SK-N-DZ (cell line): ENCODE data around the gene LMBRD2. TPM values are rescaled to one million over a fixed set of nuclear protein-coding genes. Genes with fewer than 3 reads are reported as not detected.
"Not testable (repeated sequence)": the region's sequence is repeated elsewhere in the genome, so short reads cannot be mapped to it uniquely, and the experiment has no call there.

Experiments
- DNase-seq: peaks from one replicate; pipeline ENCODE4 v3.0.0-alpha.2; 2015; ENCODE audit warnings: low spot score
- polyA plus RNA-seq, 2 experiments: library from polyadenylated mRNA; depleted of rRNA; stranded (reverse); fragments of >200 nt; gene quantifications; 2 replicates each; pipeline ENCODE4 v1.2.3, GENCODE V29; 2014

The LMBRD2 gene
- polyA plus RNA-seq (2014; cell fraction: cytosol; rRNA removed), result 8.7 and 10.9 TPM in 2 replicates
- 13.7 and 14.1 TPM in 2 replicates for polyA plus RNA-seq (2014; cell fraction: nucleus; rRNA removed)

DNA sequence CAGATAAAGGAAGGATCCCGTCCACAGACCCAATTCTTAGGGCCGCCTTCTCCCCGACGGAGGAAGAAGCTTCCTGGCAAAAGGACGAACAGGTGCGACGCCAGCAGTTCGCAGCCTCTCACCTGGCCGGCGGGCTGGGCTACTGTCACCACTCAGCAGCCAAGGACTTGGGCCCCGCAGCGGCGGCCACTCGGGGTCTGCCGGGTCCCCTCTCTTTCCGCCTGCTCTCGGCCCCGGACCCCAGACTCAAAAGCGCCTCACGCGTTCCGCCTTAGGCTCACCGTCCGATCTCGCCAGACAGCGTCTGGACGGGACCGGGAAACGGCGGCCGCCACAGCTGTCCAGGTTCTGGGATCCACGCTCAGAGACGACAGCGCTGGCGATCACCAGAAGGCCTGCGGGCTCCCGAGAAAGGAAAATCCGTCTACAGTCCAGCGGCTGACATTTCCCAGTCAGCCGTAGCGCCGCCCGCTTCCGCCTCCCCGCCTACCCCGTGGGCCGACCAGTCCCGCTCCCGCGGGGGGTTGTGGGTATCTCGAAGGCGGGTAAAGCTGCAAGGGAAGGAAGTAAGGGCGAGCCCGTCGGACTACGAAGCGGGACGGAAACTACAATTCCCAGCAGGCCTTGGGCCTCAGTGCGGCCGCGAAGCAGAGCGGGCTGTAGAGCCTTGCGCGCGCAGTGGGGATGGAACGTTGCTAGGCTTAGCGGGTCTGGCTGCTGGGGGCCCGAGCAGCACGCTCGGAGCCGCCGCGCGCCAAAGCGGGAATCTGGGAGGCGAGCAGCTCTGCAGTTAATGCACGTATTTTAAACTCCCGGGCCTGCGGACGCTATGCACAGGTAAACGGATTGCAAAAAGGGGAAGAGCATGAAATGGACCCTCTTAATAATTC, at the start of gene LMBRD2, which contains the start of gene SKP2:
LMBRD2 (minus strand) TSS at position 454 of the 890 bp plus-strand sequence. CDS start 8,538 bp downstream, outside the sequence.
SKP2 (plus strand) TSS at position 678 of the 890 bp plus-strand sequence; CDS start at position 830, 152 bp downstream.
- DNase-seq, result peak; percentile 98

DNA sequence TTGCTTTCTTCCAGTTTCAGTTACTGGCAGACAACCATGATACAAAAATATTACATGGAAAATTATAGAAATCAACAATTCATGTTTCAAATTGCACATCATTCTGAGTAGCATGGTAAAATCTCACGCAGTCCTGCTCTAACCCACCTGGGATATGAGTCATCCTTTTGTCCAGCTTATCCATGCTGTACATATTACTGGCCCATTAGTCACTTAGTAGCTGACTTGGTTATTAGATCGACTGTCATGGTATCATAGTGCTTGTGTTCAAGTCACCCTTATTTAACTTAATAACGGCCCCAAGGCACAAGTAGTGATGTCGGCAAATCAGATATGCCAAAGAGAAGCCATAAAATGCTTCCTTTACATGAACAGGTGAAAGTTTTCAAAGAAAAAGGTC, 48.8 kb upstream of the LMBRD2 start:
- DNase-seq, result no peak

DNA sequence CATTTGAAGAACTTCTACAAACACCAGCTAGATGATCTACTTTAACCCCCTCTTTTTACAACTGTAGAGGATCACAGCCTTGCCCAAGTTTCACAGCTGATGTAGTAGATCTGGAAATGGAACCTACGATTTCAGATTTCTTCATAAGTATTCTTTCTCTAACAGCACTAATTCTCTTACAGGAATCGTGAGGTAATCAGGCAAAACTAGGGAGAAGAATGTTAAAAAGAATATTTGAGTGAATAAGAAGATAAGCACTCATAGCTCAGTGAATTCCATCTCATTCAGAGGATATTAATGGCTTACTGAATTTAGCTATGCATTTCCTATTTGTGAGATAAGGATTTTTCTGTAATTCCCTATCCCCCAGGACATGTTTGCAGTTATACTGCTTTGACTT, 47.9 kb upstream of the LMBRD2 start:
- DNase-seq, result no peak

DNA sequence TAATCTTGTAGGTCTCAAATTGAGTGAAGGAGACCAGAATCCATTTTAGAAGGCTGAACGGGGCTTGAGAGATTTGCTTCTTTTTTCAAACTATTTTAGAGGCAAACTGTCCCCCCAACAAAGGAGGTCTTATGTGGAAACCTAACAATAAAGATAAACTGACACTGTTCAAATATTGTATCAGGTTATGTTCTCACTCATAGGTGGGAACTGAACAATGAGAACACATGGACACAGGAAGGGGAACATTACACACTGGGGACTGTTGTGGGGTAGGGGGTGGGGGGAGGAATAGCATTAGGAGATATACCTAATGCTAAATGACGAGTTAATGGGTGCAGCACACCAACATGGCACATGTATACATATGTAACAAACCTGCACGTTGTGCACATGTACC, 47.1 kb upstream of the LMBRD2 start:
- DNase-seq, result not testable (repeated sequence)

DNA sequence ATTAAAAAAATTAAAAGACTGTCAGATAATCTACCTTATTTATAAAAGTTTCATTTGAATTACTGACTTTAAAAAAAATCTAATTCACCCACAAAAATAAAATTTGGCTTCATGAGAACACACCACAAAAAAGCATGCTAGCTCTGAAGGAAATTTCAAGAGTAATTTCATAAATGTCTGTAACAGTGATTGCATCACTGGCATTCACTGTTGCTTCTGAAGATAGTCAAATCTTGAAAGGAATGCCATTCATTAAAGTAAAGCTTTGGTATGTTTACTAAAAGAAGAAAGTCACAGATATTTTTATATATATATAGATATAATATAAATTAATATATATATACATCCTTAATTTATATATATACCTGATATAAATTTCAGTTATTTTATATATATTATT, 46.6 kb upstream of the LMBRD2 start:
- DNase-seq, result no peak

DNA sequence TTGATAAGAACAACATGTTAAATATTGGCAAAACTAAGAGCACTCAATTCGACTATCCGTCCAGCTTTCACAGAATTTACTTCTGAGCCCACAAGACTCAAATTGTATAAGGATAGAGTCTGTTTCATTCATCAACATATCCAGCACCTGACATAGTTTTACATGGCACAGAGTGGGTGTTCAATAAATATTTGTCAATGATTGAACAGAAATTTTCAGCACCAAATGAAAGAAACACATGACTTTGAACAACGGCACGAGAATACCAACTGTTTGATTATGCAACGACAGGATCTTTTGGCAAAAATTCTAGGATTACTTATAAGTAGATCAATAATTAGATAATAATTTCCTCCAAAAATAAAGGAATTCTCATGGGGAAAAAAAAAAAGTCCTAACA, 42.1 kb upstream of the LMBRD2 start:
- DNase-seq, result no peak

DNA sequence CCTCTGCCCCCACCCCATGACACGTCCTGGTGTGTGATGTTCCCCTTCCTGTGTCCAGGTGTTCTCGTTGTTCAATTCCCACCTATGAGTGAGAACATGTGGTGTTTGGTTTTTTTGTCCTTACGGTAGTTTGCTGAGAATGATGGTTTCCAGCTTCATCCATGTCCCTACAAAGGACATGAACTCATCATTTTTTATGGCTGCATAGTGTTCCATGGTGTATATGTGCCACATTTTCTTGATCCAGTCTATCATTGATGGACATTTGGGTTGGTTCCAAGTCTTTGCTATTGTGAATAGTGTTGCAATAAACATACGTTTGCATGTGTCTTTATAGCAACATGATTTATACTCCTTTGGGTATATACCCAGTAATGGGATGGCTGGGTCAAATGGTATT, 32.7 kb upstream of the LMBRD2 start:
- not testable (repeated sequence) for DNase-seq

DNA sequence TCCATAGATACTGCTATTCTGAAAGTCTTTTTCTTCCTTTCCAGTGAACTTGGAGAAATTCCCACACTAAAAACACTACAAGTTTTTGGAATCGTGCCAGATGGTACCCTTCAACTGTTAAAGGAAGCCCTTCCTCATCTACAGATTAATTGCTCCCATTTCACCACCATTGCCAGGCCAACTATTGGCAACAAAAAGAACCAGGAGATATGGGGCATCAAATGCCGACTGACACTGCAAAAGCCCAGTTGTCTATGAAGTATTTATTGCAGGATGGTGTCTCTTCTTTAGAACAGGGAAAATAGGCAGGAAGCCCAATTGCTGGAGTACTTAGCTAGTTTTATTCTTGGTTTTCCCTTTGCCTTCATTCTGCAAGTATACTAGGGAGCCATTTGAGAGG, 30.1 kb upstream of the LMBRD2 start:
- no peak for DNase-seq

DNA sequence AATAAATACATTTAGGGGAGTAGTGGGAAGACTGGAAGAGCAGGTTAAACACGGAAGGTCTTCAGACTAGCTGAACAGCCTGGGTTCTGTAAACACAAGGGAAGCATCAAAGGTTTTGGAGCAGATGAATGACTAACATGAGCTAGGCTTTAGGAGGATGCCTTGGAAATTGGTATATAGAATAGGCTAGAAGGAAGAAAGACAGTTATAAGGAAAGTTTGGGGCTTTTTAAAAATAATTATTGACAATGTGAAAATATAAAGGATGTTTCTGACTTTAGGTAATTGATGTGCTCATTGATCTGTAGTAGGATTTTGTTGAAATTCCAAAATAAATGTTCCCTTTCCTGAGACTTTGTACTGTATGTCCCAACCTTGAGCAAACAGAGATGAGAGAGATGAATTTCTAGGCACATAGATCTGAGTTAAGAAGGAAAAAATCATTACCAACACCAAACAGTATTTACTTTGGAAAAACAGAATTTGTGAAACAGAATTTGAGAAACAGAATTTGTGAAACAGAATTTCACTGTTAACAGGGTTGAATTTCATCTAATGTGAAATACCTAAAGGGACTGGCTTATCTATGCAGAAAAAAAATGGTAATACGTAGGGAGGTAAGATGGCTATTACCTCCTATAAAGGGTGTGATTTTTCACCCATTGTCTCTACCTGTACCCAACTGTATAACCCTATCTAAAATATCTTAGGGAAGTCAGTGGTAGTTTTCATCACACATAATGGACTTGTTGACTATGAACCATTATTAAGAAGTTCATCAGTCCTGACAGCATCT, 29.1 kb upstream of the LMBRD2 start:
- DNase-seq, result no peak

DNA sequence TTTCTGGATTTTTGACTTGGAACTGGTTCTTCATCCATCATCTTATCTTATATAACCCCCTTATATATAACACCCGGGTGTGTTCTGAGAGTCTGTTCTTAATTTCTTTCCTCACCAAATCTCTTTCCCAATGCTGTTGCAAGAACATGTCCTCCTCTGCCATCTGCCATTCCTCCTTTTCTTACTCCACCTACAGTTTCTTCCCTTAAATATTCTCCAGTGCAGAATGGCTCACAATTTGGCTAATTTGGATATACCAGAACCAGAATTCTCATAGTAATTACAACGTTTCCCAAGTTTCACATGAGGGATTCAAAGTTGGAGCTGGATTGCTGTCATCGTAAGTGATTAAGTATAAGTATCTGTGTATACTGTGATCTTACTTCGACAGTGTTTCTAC, 28.3 kb upstream of the LMBRD2 start:
- no peak for DNase-seq

DNA sequence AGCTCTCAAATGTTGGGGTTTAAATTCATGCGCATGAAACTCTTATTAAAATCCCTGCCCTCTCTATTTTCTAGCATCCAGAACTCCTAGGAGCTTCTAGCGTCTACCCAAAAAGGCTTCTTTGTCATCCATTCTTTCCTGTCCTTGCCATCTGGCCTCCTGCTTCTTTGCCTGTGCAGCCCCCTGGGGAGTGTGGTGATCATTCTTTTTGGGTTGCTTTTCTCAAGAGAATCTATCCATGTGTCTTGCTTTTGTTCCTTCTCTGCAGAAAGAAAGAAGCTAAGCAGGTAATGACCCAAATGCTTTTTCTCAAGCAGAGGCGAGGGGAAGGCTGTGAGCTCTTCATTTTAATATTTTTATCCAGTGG, 26.8 kb upstream of the LMBRD2 start:
- no peak for DNase-seq

DNA sequence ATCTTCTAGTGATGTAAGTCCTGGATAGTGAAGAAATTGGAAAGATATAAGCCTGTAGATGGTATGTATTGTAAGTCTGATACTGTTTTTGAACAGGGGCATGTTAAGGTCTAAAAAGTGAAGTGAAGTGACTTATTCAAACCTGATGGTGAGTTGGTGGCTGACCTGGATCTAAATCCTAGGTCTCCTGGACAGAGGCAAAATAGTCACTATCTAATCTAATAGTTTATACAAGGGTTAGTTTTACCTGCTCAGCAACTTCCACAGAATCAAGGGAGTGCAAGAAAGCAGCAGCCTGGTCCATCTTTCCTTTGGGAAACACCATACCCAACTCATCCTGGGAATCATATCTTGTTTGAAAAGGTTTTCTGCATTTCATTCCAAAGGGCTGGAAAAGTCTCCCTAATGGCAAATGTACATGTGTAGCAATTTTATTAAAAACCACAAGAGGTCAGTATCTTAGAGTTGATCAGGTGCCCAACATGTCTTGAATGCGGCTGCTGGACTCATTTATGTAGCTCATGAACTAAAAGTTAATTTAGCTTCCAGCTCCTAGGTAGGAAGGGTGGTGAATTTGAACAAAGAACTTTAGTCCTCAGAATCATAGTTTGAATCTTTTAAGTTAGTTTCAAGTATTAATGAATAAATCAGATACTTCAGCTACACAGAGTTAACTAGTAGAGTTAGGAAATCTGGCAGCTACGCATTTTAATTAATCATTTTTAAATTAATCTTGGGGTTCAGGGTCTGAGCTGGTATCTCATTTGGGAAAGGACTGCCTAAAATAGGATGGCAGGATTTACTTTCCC, 26.2 kb upstream of the LMBRD2 start:
- peak; percentile 21 for DNase-seq

DNA sequence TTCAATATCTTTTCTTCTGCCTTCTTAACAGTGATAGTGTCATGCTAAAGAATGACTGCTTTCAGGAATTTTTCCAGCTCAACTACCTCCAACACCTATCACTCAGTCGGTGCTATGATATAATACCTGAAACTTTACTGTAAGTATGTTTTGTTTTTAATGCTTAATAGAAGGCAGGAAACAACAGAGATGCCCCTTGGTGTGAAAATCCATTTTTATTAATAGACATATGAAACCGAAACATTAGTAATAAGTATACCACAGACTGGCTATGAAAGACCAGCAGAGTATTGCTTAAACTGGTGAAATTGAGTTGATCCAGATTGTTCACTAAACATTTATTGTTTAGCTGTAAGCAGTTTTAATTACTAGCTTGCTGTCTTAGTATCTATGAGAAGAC, 25.5 kb upstream of the LMBRD2 start:
- no peak for DNase-seq

DNA sequence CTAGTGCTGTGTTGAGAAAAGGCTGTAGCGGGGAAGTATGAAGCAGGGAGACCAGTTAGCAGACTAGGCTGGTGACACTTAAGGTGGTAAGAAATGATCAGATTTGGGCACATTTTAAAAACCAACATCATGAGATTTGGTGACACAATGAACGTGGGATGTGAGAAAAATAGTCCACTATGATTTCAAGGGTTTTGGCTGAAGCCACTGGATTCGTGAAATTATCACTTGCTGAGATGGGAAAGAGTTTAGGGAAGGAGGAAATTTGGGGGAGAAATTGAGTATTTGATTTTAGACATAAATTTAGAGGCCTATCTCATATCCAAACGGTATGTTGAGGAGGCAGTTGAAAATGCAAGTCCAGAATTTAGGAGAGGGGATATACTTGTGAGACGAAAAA, 23.4 kb upstream of the LMBRD2 start:
- no peak for DNase-seq

DNA sequence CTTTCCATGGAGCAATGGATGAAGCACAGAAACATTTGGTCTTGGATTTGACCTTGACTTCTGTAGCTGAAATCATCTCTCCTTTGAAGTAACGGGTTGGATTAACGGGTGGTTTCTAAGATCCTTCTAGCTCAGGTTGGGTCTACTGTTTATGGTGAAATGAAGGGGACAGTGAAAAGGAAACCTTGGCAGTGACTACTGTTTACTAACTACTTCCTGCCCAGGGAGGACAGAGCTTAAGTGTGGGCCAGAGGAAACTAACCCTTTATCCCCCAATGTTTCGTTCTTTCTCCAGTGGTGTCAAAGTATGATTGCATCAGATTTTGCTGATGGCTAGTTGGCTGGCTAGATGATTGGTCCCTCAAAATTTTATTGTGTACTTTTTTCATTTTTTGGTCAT, 22.4 kb upstream of the LMBRD2 start:
- no peak for DNase-seq

DNA sequence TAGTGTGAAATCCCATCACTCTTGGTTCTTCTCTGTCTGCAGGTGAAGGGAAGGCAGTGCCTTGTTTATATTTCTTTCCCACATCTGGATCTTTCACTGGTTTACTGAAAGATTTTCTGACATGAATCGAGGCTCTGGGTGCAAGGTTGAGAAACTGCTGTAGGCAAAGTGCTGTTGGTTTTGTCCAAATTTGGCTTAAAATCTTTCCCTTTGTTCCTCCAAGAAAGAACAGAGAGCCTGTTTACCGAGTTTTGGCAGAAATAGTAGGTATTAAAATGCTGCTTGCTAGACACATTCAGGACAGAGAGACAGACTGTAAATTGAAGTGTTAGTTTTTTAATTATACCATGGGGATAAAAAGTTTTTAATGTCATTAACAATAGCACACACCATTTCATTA, 21.7 kb upstream of the LMBRD2 start:
- DNase-seq, result no peak

DNA sequence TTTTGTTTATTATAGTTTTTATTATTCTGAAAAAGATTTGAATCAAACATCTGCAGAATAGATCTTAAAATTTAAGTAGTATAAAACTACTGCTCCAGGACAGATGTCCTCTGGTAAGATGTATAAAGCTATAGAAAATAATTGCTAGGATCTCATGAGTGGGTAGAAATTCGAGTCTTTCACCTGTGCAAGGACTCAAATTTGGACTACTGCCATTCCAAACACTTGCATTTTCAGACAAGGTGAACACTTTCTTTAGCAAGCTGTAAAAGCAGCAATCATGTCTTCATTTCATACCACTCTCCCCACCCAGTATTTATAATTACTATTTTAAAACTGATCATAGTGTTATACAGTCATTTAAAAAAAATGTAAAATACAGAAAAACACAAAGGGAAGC, 20.9 kb upstream of the LMBRD2 start:
- DNase-seq, result no peak

DNA sequence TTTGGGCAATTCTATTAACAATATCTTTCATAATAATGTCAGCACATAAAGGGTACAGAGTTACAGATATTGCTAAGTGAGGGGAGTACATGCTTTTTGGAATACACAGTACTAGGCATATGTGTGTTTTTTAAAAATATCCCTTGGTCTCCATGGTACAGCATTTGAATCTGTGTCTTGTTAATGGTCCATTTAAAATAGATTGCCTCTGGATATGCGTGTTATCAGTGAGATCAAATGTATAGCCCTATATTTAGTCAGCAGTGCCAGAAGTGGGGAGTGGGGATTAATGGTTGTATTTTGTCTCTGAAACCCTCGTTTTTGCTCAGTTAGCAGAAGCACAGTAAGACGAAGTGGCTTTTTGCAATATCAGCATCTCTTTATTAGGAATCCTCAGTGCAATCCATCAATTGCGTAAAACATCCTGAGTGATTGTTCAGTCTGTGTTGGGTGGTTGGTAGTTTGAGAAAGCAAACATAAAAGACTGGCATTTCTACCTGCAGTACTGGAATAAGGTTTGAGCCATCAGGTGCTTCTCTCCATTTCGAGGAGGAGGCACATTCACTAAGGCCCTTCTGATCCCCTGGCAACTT, 19.2 kb upstream of the LMBRD2 start:
- DNase-seq, result no peak

DNA sequence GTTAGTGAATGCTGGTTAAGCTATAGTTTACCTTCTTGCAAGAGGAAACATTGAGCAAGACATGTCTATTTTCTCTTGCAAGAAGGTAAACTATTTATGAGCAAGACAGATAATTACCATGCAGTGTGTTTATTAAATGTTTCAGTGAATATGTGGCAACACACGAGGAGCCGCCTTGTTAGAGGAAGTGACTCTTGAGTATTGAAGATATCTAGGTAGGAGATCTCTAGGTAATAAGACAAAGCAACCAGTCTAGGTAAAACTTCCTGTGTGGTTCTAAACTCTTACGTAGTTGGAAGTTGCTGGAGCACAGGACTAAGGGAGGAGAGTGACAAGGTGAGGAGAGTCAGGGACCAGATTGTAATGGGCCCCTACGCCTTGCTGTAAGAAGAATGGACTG, 17.1 kb upstream of the LMBRD2 start:
- DNase-seq, result no peak

DNA sequence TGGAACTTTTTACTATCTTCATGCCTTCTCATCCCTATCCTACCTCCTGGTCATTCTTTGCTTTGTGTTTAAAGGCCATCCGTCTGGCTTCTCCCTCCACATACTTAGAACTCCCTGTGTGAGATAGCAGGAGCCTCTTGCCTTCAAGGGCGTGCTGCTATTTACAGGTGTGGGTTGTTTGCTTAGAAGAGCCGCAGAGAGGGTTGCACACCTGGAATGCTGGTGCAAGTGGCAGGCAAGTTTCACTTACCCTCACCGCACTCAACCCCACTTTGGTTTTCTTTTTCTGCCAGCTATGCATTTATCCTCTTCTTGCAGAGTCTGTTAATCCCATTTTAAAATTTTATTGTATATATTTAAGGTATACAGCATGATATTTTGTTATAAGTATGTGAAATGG, 12.8 kb upstream of the LMBRD2 start:
- DNase-seq, result no peak

DNA sequence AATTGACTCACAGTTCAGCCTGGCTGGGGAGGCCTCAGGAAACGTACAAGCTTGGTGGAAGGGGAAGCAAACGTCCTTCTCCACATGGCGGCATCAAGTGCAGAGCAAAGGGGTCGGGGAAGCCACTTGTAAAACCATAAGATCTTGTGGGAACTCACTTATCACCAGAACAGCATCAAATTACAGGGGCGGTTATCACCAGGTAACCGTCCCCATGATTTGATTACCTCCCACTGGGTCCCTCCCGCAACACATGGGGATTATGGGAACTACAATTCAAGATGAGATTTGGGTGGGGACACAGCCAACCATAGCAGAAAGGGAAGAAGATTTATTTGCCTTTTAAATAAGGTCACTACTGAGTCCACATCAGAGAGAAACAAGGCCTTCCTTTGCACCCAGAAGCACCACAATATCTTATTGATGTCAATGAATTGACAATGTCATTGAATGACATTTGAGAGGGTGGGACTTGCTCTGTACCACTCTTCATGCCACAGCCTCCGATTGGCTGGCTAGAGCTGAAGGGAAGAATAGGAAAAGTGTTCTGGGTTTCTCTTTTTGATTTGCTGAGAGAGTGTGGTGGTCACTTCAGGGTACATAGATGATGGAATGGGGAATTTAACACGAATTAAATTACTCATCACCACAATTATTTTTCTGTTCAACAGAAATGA, 11.3 kb upstream of the LMBRD2 start:
- DNase-seq, result peak; percentile 42
